ENCODE measurements around the gene AOX1. TPM values are rescaled to one million over a fixed set of nuclear protein-coding genes. Genes with fewer than 3 reads are reported as not detected.
A peak's percentile ranks its signal among the peaks of the same experiment; 100 is the strongest.

The AOX1 gene
- polyA plus RNA-seq, 1 experiment = 10.2 TPM

GRCh38 chr2:200618590-200619021 is 32.8 kb downstream of the AOX1 start:
- no peaks in the 10 kb centered on the region for H3K36me3 ChIP-seq (ENCODE audit: control insufficient read depth, insufficient read depth, low read length)

DNA sequence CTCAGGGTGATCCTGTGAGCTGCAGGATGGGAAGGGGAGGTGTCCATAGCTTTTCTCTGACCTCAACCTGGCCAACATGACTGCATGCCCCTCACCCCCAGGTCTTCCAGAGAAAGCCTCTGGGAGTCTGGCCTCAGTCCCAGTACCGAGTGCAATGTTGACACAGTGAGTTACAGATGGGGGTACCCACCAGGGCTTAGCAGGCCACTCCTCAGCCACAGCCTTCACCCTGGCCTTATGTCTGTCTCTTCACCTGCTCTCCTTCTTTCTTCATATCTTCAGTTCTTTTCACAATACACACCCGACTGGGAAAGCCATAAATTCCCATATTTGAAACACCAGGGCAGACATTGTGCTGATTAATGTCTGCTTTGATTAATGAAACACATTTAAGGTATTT is 33.5 kb downstream of the AOX1 start:
- TF ChIP-seq, protein P1, sequence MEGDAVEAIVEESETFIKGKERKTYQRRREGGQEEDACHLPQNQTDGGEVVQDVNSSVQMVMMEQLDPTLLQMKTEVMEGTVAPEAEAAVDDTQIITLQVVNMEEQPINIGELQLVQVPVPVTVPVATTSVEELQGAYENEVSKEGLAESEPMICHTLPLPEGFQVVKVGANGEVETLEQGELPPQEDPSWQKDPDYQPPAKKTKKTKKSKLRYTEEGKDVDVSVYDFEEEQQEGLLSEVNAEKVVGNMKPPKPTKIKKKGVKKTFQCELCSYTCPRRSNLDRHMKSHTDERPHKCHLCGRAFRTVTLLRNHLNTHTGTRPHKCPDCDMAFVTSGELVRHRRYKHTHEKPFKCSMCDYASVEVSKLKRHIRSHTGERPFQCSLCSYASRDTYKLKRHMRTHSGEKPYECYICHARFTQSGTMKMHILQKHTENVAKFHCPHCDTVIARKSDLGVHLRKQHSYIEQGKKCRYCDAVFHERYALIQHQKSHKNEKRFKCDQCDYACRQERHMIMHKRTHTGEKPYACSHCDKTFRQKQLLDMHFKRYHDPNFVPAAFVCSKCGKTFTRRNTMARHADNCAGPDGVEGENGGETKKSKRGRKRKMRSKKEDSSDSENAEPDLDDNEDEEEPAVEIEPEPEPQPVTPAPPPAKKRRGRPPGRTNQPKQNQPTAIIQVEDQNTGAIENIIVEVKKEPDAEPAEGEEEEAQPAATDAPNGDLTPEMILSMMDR (IDR thresholded peaks at IDR 0.05; ENCODE audit: insufficient read depth, low read depth, low read length) = no peak
- Histone ChIP-seq H3K27me3 (ENCODE audit: control insufficient read depth, insufficient read depth, low read length) (no peaks in the 10 kb centered on the region), H3K4me3 (ENCODE audit: low read depth, low read length) (no peak overlapping the region), H3K36me3 (ENCODE audit: control insufficient read depth, insufficient read depth, low read length) (no peaks in the 10 kb centered on the region)
- ChIA-PET CTCF (interaction anchor here (1.1 to 5.6 kb wide), 4 partner anchors 34 to 646 kb away, joined by 4 to 92 read pairs (median 5); partner anchors contain the start of gene AOX1), POLR2A (no interaction called here)
- DNase-seq (ENCODE audit: low read depth) = no peak

More at GRCh38 chr2:200618590-200619021, 32.8 kb downstream of the AOX1 start:
- CTCF ChIA-PET = interaction anchor here (0.9 to 5.6 kb wide), 6 partner anchors 33 to 645 kb away, joined by 3 to 92 read pairs (median 4); partner anchors contain the start of gene AOX1
- POLR2A ChIA-PET = no interaction called here
- no peak for DNase-seq (ENCODE audit: low read depth)
- TF ChIP-seq, protein P1 (IDR thresholded peaks at IDR 0.05; ENCODE audit: insufficient read depth, low read depth, low read length) = peak; percentile 36; the same call in 1 of the 2 replicates
- Histone ChIP-seq H3K4me3 (ENCODE audit: low read depth, low read length) (no peak overlapping the region), H3K27me3 (ENCODE audit: control insufficient read depth, insufficient read depth, low read length) (no peaks in the 10 kb centered on the region)

DNA sequence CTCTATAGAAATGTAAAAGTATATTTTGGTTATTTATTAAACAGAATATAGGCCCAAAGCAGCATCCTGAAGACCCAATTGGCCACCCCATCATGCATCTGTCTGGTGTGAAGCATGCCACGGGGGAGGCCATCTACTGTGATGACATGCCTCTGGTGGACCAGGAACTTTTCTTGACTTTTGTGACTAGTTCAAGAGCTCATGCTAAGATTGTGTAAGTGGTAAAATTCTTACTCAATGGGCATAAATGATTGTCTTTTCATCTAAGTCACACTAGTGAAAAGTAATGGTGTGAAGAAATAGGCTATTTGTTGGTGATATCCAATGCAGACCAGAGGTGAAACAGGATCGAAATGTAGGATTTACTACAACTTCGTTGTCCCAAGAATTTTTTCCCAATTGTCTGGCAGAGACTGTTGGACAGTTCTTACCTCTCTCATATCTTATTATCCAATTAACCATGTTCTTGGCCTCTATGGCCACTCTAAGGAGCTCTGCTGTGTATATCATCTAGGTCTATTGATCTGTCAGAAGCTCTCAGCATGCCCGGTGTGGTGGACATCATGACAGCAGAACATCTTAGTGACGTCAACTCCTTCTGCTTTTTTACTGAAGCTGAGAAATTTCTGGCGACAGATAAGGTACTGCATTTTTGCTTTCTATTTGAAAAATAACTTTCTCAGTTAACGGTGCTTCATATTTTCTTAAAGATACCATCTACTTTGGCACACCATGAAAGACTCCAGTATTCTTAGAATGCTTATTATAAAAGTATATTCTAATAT is 35.0 kb downstream of the AOX1 start:
- POLR2A ChIA-PET = no interaction called here
- CTCF ChIA-PET = interaction anchor here (0.8 to 1.1 kb wide), 3 partner anchors 81 to 83 kb away, joined by 3 to 6 read pairs (median 3); no protein-coding TSS in a partner anchor
- H3K36me3 ChIP-seq (ENCODE audit: control insufficient read depth, insufficient read depth, low read length) = no peaks in the 10 kb centered on the region
- no peak overlapping the region for H3K4me3 ChIP-seq (ENCODE audit: low read depth, low read length)
- H3K27me3 ChIP-seq (ENCODE audit: control insufficient read depth, insufficient read depth, low read length) = no peaks in the 10 kb centered on the region
- TF ChIP-seq, protein P1 (IDR thresholded peaks at IDR 0.05; ENCODE audit: insufficient read depth, low read depth, low read length) = no peak
- DNase-seq (ENCODE audit: low read depth) = no peak

DNA sequence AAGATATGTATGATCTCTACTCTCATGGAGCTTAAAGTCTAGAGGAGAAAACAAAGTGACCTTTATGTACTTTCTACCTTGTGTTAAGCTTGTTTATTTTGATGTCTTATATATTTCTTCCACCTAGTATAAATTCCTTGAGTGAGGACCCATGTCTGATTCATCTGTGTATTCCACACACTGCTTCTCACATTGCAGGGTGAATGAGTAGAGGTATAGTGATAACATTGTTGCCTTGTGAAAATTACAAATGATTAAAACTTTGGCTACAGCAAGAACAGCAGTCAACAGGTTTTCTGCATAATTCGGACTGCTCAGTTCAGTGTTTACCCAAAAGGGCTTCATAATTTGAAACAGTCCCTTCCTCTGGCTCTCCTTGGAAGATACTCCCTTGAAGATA is 36.3 kb downstream of the AOX1 start:
- POLR2A ChIA-PET = no interaction called here
- no peak for DNase-seq (ENCODE audit: low read depth)

DNA sequence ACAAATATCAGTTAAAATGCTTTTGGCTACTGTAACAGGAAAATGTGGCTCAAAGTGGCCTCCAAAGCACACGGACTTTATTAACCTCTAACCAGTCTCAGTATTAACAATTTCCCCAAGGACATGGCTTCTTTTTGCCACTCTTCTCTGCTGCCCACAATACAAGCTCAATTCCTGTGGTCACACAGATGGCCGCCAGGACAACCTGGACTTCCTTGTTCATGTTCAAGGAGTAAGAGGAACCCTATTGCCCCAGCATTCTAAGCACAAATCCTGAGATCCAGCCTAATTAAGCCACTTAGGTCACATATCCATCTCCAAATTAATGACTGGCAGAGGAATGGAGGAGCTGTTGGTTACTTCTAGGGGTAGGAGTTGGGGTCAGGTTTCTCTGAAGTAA is 38.2 kb downstream of the AOX1 start:
- ChIA-PET CTCF (interaction anchor here (0.9 to 1.6 kb wide), 2 partner anchors 10 to 109 kb away, joined by 3 read pairs; no protein-coding TSS in a partner anchor), POLR2A (no interaction called here)
- Histone ChIP-seq H3K27me3 (ENCODE audit: control insufficient read depth, insufficient read depth, low read length) (no peaks in the 10 kb centered on the region), H3K4me3 (ENCODE audit: low read depth, low read length) (no peak overlapping the region), H3K36me3 (ENCODE audit: control insufficient read depth, insufficient read depth, low read length) (no peaks in the 10 kb centered on the region)
- TF ChIP-seq, protein P1 (IDR thresholded peaks at IDR 0.05; ENCODE audit: insufficient read depth, low read depth, low read length) = no peak
- DNase-seq (ENCODE audit: low read depth) = no peak

More for the DNA sequence above, 36.3 kb downstream of the AOX1 start:
- Histone ChIP-seq H3K4me3 (ENCODE audit: low read depth, low read length) (no peak overlapping the region), H3K36me3 (ENCODE audit: control insufficient read depth, insufficient read depth, low read length) (no peaks in the 10 kb centered on the region), H3K27me3 (ENCODE audit: control insufficient read depth, insufficient read depth, low read length) (no peaks in the 10 kb centered on the region)
- CTCF ChIA-PET = interaction anchor here (0.9 to 1.1 kb wide), 2 partner anchors 8 to 80 kb away, joined by 3 read pairs; no protein-coding TSS in a partner anchor
- TF ChIP-seq, protein P1 (IDR thresholded peaks at IDR 0.05; ENCODE audit: insufficient read depth, low read depth, low read length) = no peak
